ENCODE data around the gene APPL2. TPM values are rescaled to one million over a fixed set of nuclear protein-coding genes. Genes with fewer than 3 reads are reported as not detected.

Gene APPL2
- total RNA-seq, 6 donors from 2014 or later, result 23.8 to 72.3 (median 28.6) TPM

DNA sequence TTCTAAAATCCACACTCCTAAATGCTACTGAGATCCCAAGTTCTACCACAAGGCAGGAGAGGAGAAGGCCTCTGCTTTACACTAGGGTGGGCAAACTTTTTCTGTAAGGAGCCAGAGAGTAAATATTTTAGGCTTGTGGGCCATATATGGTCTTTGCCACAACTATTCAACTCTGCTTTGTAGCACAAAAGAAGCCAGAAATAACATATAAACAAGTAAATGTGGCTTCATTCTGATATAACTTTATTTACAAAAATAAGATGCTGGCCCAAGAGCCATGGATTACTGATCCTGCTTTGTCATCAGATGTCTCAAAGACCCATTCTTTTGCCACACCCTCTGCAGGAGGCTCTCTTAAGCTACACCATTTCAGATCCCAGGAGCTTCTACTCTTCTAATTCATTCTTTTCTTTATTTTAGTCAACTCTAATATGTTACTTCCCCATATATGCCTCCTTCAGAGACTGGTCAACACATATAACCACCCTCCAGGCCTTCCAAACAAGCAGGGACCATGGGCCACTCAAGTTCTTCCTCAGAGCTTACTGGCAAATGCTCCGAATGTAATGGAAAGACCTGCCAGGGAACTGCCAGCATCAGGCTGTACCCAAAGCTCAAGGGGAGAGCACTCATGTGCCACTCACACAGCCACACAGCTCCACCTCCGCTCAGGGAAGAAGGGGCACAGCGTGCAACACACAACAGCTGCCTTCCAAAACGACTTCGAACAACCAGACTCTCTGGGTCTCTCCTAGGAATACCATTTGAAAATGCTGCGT lies 15.6 kb downstream of the APPL2 start:
- ATAC-seq (ENCODE audit: low FRiP score in 2 of 2), result peak in 1 of 2 donors; percentile 15
- 57 to 83% methylated on average over 4 to 6 of the region's 6 CpGs for WGBS, 2 donors
- Histone ChIP-seq H3K4me1 (peaks cover 21 to 54% (median 38%) of the 10 kb centered on the region in 4 donors), H3K4me3 (no peak overlapping the region), H3K36me3 (peaks cover 3 to 52% (median 16%) of the 10 kb centered on the region in 4 donors), H3K27ac (peak overlapping the region in 1 of 4 donors; percentile 73), H3K27me3 (no peaks in the 10 kb centered on the region), H3K9me3 (no peaks in the 10 kb centered on the region)
- peak in 1 of 2 donors; percentile 28 for DNase-seq
- TF ChIP-seq CTCF (IDR thresholded peaks at IDR 0.05) (no peak), EP300 (IDR thresholded peaks at IDR 0.05) (no peak), POLR2AphosphoS5 (IDR thresholded peaks at IDR 0.05) (no peak), POLR2A (IDR thresholded peaks at IDR 0.05) (no peak)

- ATAC-seq (ENCODE audit: low FRiP score in 2 of 2), result no peak
- H3K9me3 ChIP-seq, result no peaks in the 10 kb centered on the region
- WGBS, 2 donors, result 63 to 79% methylated on average over 4 of the region's 4 CpGs
- no peaks in the 10 kb centered on the region for H3K27me3 ChIP-seq
- TF ChIP-seq EP300 (IDR thresholded peaks at IDR 0.05), result no peak
- no peak for TF ChIP-seq POLR2AphosphoS5 (IDR thresholded peaks at IDR 0.05)
- TF ChIP-seq POLR2A (IDR thresholded peaks at IDR 0.05), result no peak
- no peak for TF ChIP-seq CTCF (IDR thresholded peaks at IDR 0.05)
- H3K36me3 ChIP-seq, result peaks cover 3 to 59% (median 16%) of the 10 kb centered on the region in 4 donors
- H3K27ac ChIP-seq, result peak overlapping the region in 1 of 4 donors; percentile 25
- H3K4me3 ChIP-seq, result no peak overlapping the region
- H3K4me1 ChIP-seq, result peaks cover 19 to 53% (median 35%) of the 10 kb centered on the region in 4 donors
- DNase-seq, result no peak
Measured at GRCh38 chr12:105219261-105220028, 16.5 kb downstream of the APPL2 start.

DNA sequence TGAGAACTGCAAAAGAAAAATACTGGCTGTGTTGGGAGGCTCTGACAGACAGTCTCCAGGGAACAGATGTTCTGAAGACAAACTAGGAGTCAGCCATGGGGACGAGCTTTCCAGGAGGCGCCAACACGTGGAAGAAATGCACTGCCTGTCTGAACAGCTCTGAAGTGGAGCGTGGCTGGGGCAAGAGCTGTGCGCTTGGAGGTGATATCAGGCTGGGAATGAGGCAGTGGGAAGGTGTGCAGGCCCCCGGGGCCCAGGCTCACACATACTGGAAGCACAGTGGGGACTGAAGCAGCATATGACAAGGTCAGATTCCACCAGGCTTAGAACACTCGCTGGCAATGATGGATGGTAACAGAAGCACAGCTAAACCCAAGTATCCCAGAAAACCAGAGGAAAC lies 17.5 kb downstream of the APPL2 start:
- H3K4me3 ChIP-seq, result no peak overlapping the region
- DNase-seq (peak in 1 of 2 donors; percentile 34), ATAC-seq (ENCODE audit: low FRiP score in 2 of 2) (no peak)
- peak overlapping the region in 1 of 4 donors; percentile 25 for H3K27ac ChIP-seq
- no peaks in the 10 kb centered on the region for H3K9me3 ChIP-seq
- WGBS, 2 donors, result 69 to 88% methylated on average over 7 of the region's 7 CpGs
- peaks cover 3 to 63% (median 17%) of the 10 kb centered on the region in 4 donors for H3K36me3 ChIP-seq
- H3K27me3 ChIP-seq, result no peaks in the 10 kb centered on the region
- TF ChIP-seq EP300 (IDR thresholded peaks at IDR 0.05) (no peak), POLR2AphosphoS5 (IDR thresholded peaks at IDR 0.05) (no peak), CTCF (IDR thresholded peaks at IDR 0.05) (no peak), POLR2A (IDR thresholded peaks at IDR 0.05) (no peak)
- peaks cover 10 to 43% (median 25%) of the 10 kb centered on the region in 4 donors for H3K4me1 ChIP-seq

DNA sequence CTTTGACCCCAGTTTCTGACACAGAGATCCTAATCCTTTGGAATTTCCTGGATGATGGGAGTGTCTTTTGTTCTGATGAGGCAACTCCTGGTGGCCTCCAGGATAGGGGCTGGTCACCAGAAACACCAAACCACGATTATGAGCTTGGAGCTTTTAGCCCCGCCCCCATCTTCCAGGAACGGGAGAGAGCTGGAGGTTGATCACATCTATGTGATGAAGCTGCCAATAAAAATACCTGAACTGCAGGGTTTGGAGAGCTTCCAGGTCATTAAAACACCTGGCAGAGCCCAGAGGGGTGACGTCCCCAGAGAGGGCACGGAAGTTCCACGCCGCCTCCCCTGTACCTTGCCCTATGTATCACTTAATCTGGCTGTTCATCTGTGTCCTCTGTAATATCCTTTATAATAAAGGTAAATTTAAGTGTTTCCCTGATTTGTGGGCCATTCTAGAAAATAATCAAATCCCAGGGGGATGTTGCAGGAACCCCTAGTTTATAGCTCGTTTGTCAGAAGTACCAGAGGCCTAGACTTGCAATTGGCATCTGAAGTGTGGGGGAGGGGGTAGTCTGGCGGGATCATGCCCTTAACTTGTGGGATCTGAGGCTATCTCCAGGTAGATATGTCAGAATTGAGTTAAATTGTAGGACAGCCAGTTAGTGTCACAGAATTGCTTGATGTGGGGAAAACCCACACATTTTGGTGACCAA lies 21.2 kb downstream of the APPL2 start:
- Histone ChIP-seq H3K27ac (no peak overlapping the region), H3K4me1 (peaks cover 0 to 8% (median 3%) of the 10 kb centered on the region in 4 donors), H3K9me3 (no peaks in the 10 kb centered on the region), H3K36me3 (peaks cover 3 to 69% (median 25%) of the 10 kb centered on the region in 4 donors), H3K4me3 (no peak overlapping the region), H3K27me3 (no peaks in the 10 kb centered on the region)
- 81 to 83% methylated on average over 9 of the region's 9 CpGs for WGBS, 2 donors
- ATAC-seq (ENCODE audit: low FRiP score in 2 of 2), result peak in 1 of 2 donors; percentile 48
- no peak for DNase-seq
- TF ChIP-seq CTCF (IDR thresholded peaks at IDR 0.05), result no peak
- TF ChIP-seq POLR2AphosphoS5 (IDR thresholded peaks at IDR 0.05), result no peak
- no peak for TF ChIP-seq EP300 (IDR thresholded peaks at IDR 0.05)
- no peak for TF ChIP-seq POLR2A (IDR thresholded peaks at IDR 0.05)
